Dedifferentiated amniotic fluid mesenchymal stem cell (primary cell): ENCODE results near the gene CRYAB.

Experiments used
- DNase-seq: peaks from one replicate; pipeline ENCODE4 v3.0.0-alpha.2; 2016; ENCODE audit errors: extremely low spot score

The CRYAB gene

GRCh38 chr11:111911563-111912401 is at the start of gene CRYAB:
CRYAB (minus strand) TSS chr11:111911770; CDS start chr11:111911724, 46 bp downstream.
- DNase-seq = peak; percentile 95

DNA sequence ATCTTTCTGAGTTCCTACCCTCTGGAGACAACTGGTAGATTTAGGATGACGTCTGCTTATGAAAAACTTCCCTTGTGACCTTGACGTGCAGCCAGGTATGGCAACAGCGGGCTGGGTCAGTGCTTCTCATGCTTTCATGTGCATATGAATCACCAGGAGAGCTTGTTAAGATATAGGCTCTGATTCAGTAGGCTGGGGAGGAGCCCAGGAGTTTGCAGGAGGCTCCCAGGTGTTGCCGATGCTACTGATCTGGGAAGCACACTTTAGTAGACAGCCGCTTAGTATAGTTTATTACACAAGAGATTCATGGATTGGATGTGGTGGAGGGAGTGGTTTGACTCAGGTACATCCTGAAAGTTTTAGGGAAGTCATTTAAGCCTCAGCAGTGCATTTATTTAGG is 49.3 kb upstream of the CRYAB start:
- DNase-seq = no peak

GRCh38 chr11:111957663-111958444 is 46.3 kb upstream of the CRYAB start:
- DNase-seq = no peak

DNA sequence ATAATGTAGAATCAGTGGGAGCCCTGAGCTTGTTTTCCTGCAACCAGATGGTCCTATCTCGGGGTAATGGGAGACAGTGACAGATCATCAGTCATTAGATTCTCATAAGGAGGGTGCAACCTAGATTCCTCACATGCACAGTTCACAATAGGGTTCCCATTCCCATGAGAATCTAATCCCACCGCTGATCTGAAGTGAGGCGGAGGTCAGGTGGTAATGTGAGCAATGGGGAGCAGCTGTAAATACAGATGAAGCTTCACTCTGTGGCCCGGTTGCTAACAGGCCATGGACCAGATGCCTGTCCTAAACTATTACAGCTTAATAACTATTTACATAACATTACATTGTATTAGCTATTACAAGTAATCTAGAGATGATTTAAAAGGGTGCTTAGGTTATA is 42.6 kb upstream of the CRYAB start:
- no peak for DNase-seq

DNA sequence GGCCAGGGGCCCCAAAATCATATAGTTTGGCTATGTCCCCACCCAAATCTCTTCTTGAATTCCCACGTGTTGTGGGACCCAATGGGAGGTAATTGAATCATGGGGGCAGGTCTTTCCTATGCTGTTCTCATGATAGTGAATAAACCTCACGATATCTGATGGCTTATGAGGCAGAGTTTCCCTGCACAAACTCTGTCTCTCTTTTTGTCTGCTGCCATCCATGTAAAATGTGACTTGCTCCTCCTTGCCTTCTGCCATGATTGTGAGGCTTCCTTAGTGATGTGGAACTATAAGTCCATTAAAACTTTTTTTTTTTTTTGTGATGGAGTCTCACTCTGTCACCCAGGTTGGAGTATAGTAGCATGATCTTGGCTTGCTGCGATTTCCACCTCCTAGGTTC is 40.0 kb upstream of the CRYAB start:
- no peak for DNase-seq

DNA sequence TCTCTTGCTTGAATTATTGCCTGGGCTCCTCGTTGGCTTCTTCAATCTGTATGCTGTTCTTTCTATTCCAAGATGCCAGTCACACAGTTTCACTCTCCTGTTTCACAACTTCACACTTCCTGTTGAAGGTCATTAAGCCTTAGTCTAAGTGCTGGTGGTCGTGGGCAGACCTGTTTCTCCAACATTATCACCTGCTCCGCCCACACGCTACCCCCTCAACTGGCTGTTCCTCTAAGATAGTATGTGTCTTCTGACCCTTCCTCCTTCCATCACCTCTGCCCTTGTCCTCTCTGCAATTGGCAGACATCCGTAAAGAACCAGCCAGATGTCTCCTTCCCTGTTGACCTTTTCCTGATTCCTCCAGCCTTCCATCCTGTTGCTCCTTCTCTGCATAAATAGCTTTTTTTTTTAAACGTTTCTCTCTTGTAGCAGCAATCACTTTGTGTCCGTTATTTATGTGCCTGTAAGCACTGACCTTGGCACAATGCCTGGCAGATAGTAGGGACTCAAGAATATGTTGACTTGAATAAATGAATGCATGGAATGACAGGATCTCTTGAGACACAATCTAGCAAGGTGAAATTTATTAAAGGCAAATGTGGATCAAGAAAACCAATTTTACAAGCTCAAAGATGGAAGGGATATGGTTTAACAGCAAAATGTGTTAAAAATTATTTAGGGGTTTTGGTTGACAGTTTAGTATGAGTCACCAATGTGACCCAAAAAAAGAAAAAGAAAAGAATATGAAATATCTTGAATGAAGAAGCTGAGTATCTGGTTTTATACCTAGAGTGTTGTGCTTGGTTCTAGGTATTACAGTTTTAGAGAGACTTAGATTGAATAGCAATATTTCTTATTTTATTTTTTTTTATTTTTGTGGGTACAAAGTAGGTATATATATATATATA is 38.2 kb upstream of the CRYAB start:
- DNase-seq = no peak

- no peak for DNase-seq
Observed at GRCh38 chr11:111947143-111947542, 35.6 kb upstream of the CRYAB start.

- no peak for DNase-seq
Observed at GRCh38 chr11:111946499-111946898, 34.9 kb upstream of the CRYAB start.

DNA sequence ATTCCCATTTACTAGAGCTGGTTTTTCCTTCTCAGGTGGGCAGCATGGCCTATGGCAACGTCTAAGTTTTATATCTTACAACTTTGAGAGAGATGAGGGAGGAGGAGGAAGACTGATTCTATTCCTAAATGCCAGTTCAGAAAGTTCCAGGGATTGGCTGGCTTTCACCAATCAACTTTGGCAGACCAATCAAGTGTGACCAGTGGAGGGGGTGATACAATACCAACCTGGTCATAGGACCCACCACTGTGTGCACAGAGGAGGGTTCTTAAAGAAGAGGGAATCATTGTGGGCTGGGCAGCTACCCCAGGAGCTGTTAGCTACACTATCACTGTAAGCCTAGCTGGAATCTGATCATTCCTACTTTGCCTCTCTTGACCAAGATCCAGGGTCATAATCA is 33.6 kb upstream of the CRYAB start:
- no peak for DNase-seq

DNA sequence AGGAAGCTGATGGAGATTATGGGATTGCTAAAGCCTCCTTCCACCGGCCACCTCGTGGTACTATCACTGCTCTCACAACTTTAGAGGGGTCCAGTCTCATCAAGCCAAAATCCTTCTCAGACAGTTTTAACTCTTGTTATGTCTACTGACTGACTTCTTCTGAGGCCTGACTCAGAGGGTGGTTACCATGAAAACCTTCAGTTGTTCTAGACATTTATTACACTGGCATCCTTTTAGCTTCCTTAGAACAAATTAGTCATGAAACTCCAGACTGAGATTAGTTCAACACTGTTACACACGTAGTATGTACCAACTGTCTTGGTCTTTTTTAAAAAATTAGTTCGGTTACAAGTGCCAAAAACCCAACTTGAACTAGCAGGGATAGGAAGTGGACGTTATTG is 33.1 kb upstream of the CRYAB start:
- DNase-seq = peak; percentile 43

DNA sequence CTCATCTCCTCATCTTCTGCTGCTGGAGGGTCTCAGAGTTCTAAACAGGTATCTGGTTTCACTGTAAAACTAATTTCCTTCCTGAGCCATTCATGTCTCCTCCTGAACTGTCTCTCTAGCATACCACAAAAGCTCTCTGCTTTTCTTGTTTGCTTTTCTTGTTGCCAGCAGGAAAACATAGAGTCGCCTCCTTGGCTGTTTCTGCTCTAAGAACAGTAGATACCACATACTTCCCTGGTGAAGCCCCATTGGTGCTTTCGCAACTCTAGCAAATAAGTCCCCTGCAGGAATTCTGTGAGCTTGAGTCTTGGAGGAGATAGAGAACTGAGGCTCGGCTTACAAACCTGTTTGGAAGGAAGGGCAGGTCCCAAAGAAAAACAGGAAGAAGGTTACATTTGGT is 32.6 kb upstream of the CRYAB start:
- DNase-seq = peak; percentile 61

GRCh38 chr11:111942829-111943228 is 31.3 kb upstream of the CRYAB start:
- no peak for DNase-seq

DNA sequence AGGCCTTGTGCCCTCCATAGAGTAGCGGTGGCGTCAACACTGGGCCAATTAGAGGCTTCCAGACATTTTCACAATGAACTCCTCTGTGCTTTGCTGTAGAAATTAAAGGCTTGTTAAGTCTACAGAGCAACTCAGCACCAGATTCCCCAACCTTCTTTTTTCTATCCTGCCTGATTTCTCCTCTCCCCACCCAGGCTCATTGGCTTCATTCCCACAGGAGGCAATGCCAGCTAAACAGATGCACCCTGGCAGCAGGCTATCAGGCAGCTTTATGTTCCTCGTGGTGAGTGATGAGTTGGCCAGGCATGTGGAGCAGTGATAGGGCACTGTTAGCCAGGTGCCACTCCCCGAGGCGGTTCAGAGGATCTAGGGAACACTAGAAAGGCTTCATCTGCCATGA is 30.4 kb upstream of the CRYAB start:
- no peak for DNase-seq

GRCh38 chr11:111939836-111940604 is 28.4 kb upstream of the CRYAB start:
- DNase-seq = peak; percentile 62

- no peak for DNase-seq
Observed at GRCh38 chr11:111938687-111939160, 27.2 kb upstream of the CRYAB start.

DNA sequence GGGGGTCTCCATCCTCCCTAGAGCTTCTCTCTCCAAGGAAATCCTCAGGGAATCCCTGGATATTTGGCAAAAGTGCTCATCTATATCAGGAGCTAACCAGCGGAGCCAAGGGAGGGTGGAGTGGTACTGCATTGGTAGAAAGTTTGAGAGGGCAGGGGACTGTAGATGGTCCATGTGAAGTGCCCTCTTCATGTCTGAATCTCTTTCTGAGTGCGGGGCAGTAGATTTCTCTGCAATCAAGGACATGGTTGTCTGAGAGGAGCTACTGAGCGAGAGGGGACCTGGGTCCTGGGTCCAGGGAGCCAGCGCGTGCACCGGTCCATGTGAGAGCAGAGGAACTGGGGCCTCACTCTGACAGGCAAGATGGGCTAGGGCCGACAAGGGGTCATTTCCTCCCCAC is 26.3 kb upstream of the CRYAB start:
- no peak for DNase-seq

- DNase-seq = no peak
Observed at GRCh38 chr11:111937461-111937769, 25.8 kb upstream of the CRYAB start.

GRCh38 chr11:111936040-111936540 is 24.5 kb upstream of the CRYAB start:
- no peak for DNase-seq

DNA sequence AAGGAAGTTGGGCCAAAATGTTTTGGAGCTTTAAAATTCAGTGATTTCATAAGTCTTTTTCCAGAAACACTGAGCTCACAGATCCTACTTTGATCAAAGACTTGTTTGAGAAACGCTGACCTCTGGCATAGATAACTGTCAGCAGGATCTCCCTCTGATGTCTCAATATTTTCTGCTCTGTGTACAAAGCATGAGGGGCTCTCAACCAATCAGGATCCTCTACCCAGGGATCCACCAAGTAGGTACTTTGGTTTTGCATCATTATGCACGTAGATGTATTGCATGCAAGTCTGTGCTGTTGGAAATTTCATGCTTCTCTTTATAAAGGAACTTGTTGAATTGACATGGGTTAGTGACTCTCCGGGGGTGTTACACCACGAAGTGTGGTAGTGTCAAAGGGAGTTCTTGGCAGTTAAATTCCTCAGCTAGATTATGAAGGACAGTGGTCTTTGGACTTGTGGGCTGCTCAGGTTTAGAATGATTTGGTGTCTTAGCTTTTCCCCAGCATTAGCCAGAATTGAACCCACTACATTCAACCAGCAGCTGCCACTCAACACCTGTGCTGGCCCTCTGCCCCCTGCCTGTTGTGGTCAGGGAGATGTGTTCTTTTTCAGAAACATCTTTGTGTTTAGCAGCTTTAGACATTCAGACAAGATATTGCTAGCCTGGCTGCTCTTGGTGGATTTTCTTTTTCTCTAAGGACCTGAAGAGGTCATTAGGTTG is 23.9 kb upstream of the CRYAB start:
- DNase-seq = no peak

DNA sequence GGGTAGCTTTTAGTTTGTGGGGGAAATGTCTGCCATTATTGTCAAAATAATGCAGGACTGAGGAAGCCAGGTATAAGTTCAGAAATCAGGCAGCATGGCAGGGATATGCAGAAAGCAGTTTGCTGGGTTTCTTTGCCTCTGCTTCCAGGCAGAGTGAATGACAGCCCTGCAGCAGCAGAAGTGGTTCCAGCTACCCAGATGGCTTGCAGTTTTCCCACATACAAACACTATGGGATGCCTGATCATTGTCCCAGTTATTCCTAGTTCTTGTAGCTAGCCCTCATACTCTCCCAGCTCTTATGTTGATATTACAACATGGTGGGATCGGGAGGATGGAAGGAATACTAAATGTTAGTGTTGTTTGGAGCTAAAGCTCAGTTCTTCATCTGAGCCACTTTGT is 22.7 kb upstream of the CRYAB start:
- DNase-seq = no peak
